ENCODE measurements around the gene SLC12A5. TPM values are rescaled to one million over a fixed set of nuclear protein-coding genes. Genes with fewer than 3 reads are reported as not detected.

SLC12A5 gene
- total RNA-seq, 1 donor from 2014 or later, result 5.1 TPM

- no peak for DNase-seq (ENCODE audit: extremely low spot score, unreplicated experiment)
- H3K4me1 Mint-ChIP-seq (ENCODE audit: unreplicated experiment), result no peaks in the 10 kb centered on the region
- no peak overlapping the region for H3K4me3 Mint-ChIP-seq
- TF ChIP-seq, protein P1, sequence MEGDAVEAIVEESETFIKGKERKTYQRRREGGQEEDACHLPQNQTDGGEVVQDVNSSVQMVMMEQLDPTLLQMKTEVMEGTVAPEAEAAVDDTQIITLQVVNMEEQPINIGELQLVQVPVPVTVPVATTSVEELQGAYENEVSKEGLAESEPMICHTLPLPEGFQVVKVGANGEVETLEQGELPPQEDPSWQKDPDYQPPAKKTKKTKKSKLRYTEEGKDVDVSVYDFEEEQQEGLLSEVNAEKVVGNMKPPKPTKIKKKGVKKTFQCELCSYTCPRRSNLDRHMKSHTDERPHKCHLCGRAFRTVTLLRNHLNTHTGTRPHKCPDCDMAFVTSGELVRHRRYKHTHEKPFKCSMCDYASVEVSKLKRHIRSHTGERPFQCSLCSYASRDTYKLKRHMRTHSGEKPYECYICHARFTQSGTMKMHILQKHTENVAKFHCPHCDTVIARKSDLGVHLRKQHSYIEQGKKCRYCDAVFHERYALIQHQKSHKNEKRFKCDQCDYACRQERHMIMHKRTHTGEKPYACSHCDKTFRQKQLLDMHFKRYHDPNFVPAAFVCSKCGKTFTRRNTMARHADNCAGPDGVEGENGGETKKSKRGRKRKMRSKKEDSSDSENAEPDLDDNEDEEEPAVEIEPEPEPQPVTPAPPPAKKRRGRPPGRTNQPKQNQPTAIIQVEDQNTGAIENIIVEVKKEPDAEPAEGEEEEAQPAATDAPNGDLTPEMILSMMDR (conservative IDR thresholded peaks at IDR 0.05), result no peak
- no peaks in the 10 kb centered on the region for H3K36me3 Mint-ChIP-seq
- no peak overlapping the region for H3K27ac Mint-ChIP-seq
- no peaks in the 10 kb centered on the region for H3K9me3 Mint-ChIP-seq
- H3K27me3 Mint-ChIP-seq, result peaks cover 77% of the 10 kb centered on the region
Measured at GRCh38 chr20:46108435-46108841, 79.4 kb downstream of the SLC12A5 start.

DNA sequence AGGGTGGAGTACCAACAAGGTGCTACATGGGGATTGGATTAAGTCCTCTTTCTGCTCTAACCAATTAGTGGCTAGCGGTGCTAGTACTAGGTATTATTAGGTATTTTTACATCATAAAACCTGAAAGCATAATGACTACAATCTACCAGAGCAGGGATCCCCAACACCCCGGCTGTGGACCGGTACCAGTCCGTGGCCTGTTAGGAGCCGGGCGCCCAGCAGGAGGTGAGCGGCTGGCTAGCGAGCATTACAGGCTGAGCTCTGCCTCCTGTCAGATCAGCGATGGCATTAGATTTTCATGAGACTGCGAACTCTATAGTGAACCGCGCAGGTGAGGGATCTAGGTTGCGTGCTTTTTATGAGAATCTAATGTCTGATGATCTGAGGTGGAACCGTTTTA, 80.0 kb downstream of the SLC12A5 start:
- no peaks in the 10 kb centered on the region for H3K4me1 Mint-ChIP-seq (ENCODE audit: unreplicated experiment)

More for the DNA sequence above, 80.0 kb downstream of the SLC12A5 start:
- TF ChIP-seq, protein P1 (conservative IDR thresholded peaks at IDR 0.05), result no peak
- peaks cover 80% of the 10 kb centered on the region for H3K27me3 Mint-ChIP-seq
- no peaks in the 10 kb centered on the region for H3K36me3 Mint-ChIP-seq
- no peak overlapping the region for H3K4me3 Mint-ChIP-seq
- no peaks in the 10 kb centered on the region for H3K9me3 Mint-ChIP-seq
- no peak for DNase-seq (ENCODE audit: extremely low spot score, unreplicated experiment)
- no peak overlapping the region for H3K27ac Mint-ChIP-seq

Other genes starting within 250 kb of the SLC12A5 start
- not detected in 2 replicates for gene WFDC3, start 237.3 kb upstream of the SLC12A5 start, total RNA-seq (ENCODE audit: low replicate concordance)
- gene DNTTIP1, start 237.3 kb upstream of the SLC12A5 start, total RNA-seq (ENCODE audit: low replicate concordance), result 26.5 and 32.9 TPM in 2 replicates
- 46.4 and 136 TPM in 2 replicates for gene UBE2C, start 216.6 kb upstream of the SLC12A5 start, total RNA-seq (ENCODE audit: low replicate concordance)
- 2.1 TPM in 1 of 2 replicates, not detected in the other for gene TNNC2, start 201.9 kb upstream of the SLC12A5 start, total RNA-seq (ENCODE audit: low replicate concordance)
- gene SNX21, start 195.4 kb upstream of the SLC12A5 start, total RNA-seq (ENCODE audit: low replicate concordance), result 12.2 and 16.4 TPM in 2 replicates
- gene ACOT8, start 171.8 kb upstream of the SLC12A5 start, total RNA-seq (ENCODE audit: low replicate concordance), result 20.6 and 21.3 TPM in 2 replicates
- 3.7 and 4.7 TPM in 2 replicates for gene ZSWIM3, start 171.6 kb upstream of the SLC12A5 start, total RNA-seq (ENCODE audit: low replicate concordance)
- 17.1 and 17.3 TPM in 2 replicates for gene ZSWIM1, start 148.0 kb upstream of the SLC12A5 start, total RNA-seq (ENCODE audit: low replicate concordance)
- 2.6 and 4.2 TPM in 2 replicates for gene SPATA25, start 141.6 kb upstream of the SLC12A5 start, total RNA-seq (ENCODE audit: low replicate concordance)
- 6.4 TPM in 2 replicates for gene NEURL2, start 138.0 kb upstream of the SLC12A5 start, total RNA-seq (ENCODE audit: low replicate concordance)
- 142 and 174 TPM in 2 replicates for gene CTSA, start 137.9 kb upstream of the SLC12A5 start, total RNA-seq (ENCODE audit: low replicate concordance)
- gene PLTP, start 117.1 kb upstream of the SLC12A5 start, total RNA-seq (ENCODE audit: low replicate concordance), result 40.7 and 96.5 TPM in 2 replicates
- 35.0 and 37.6 TPM in 2 replicates for gene PCIF1, start 94.5 kb upstream of the SLC12A5 start, total RNA-seq (ENCODE audit: low replicate concordance)
- gene ZNF335, start 57.0 kb upstream of the SLC12A5 start, total RNA-seq (ENCODE audit: low replicate concordance), result 19.9 and 23.6 TPM in 2 replicates
- 0.53 TPM in 1 of 2 replicates, not detected in the other for gene MMP9, start 20.3 kb upstream of the SLC12A5 start, total RNA-seq (ENCODE audit: low replicate concordance)
- 43.5 and 48.6 TPM in 2 replicates for gene NCOA5, start 60.7 kb downstream of the SLC12A5 start, total RNA-seq (ENCODE audit: low replicate concordance)
- 0.40 and 1.5 TPM in 2 replicates for gene CD40, start 89.1 kb downstream of the SLC12A5 start, total RNA-seq (ENCODE audit: low replicate concordance)